ENCODE results near the gene FRAT1. TPM values are rescaled to one million over a fixed set of nuclear protein-coding genes. Genes with fewer than 3 reads are reported as not detected.

Gene FRAT1
- total and polyA plus RNA-seq, 2 of the 4 experiments (the other 2 are of a cell fraction) = 0.54 to 0.89 TPM

DNA sequence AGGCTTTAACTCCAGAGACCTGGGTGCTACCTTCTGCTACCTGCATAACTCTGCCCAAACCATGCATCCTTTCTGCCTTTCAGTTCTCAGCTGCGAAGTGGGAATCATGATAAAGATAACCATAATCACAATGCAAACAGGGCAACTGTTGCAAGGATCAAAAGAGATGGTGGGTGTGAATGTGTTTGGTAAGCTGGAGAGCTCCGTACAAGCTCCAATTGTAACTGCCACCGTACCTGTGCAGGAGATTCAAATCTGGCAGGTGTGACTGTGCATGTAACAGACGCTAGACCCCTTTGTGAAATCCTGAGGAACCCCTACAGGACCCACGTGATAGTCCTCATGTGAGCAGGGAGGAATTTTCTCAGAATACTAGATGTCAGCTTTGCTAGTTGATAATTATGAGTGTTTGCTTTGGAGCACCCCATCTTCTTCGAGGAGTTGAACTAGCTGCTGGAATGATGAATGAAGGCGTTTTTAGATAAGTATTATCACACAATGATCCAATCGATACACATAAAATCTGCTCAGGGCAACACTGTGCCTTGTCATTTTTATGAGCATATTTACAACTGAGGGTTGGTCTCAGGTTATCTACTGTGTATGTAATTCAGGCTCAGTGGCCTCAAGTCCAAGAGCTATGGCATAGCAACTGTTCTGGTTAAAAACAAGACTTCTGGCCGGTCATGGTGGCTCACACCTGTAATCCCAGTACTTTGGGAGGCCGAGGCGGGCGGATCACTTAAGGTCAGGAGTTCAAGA is 30.9 kb downstream of the FRAT1 start:
- no peaks in the 10 kb centered on the region for H3K79me1 ChIP-seq (ENCODE audit: low read depth in 1 of 2, low read length in 2 of 2)
- no peak overlapping the region for H3K4ac ChIP-seq (ENCODE audit: low read depth, low read length)
- H2BK5ac ChIP-seq (ENCODE audit: low read depth, low read length, poor library complexity, severe bottlenecking) = no peak overlapping the region
- no peak overlapping the region for H2AK9ac ChIP-seq (replicated peaks; ENCODE audit: low read depth, low read length, poor library complexity)
- ATAC-seq (ENCODE audit: low read depth) (no peak), DNase-seq (no peak)
- H3K4me2 ChIP-seq (ENCODE audit: low read depth, low read length) = no peak overlapping the region
- H4K20me1 ChIP-seq (ENCODE audit: insufficient read depth, low read length) = no peaks in the 10 kb centered on the region
- H3K27ac ChIP-seq (ENCODE audit: insufficient read depth, low read length) = no peak overlapping the region
- H4K5ac ChIP-seq (ENCODE audit: low read depth, low read length) = no peak overlapping the region
- no peak overlapping the region for H2BK20ac ChIP-seq (ENCODE audit: low read depth, low read length)
- H4K8ac ChIP-seq (ENCODE audit: low read depth in 2 of 2, low read length in 2 of 2) = no peak overlapping the region
- no peak overlapping the region for H3K9ac ChIP-seq (ENCODE audit: low read depth, low read length)
- in situ Hi-C loops (cut with MboI; ENCODE audit: low sequenced_read_pairs) = loop anchor here (10.0 kb wide), 1 partner anchor 275 kb away; no protein-coding TSS in a partner anchor
- ChIA-PET POLR2A (ENCODE audit: unreplicated experiment) (no interaction called here), CTCF (interaction anchor here (0.6 to 1.0 kb wide), 2 partner anchors 17 to 71 kb away, joined by 3 to 6 read pairs; no protein-coding TSS in a partner anchor)
- no peak overlapping the region for H3K4me3 ChIP-seq (ENCODE audit: insufficient read depth, low read depth, low read length)
- WGBS, 2 experiments (ENCODE audit: extremely low coverage in 2 of 2, insufficient read length in 1 of 2) = 94% methylated on average over 3 of the region's 12 CpGs; no CpG with 5 or more reads in 1 of the 2 experiments
- no peak overlapping the region for H2BK15ac ChIP-seq (ENCODE audit: low read depth, low read length)
- H3K56ac ChIP-seq (ENCODE audit: extremely low read depth, insufficient read depth, low read length) = no peak overlapping the region
- no peak overlapping the region for H2BK120ac ChIP-seq (ENCODE audit: low read depth, low read length)
- intact Hi-C loops (cut with micrococcal nuclease) = loop anchor here (10.0 kb wide), 1 partner anchor 585 kb away; no protein-coding TSS in a partner anchor
- no peak overlapping the region for H4K91ac ChIP-seq (ENCODE audit: insufficient read depth, low read depth, low read length)
- H3K27me3 ChIP-seq (ENCODE audit: control insufficient read depth, insufficient read depth, low read length) = no peaks in the 10 kb centered on the region
- no peak overlapping the region for H3K23ac ChIP-seq (ENCODE audit: low read depth, low read length)
- H3K9me1 ChIP-seq (ENCODE audit: insufficient read depth, low read length) = peaks cover 2% of the 10 kb centered on the region
- no peak overlapping the region for H3K14ac ChIP-seq (replicated peaks; ENCODE audit: low read depth, low read length)
- H3K18ac ChIP-seq (ENCODE audit: low read depth, low read length) = no peak overlapping the region
- H3K36me3 ChIP-seq (ENCODE audit: control insufficient read depth, insufficient read depth, low read length) = peaks cover 3% of the 10 kb centered on the region; the same call in 1 of the 2 replicates
- no TSS peak for BruUV-seq (replicated peaks)
- H3K9me3 ChIP-seq (ENCODE audit: control insufficient read depth, insufficient read depth, low read length) = no peaks in the 10 kb centered on the region
- no peak overlapping the region for H2AFZ ChIP-seq (replicated peaks; ENCODE audit: low read length, poor library complexity)
- H3K4me1 ChIP-seq (ENCODE audit: control insufficient read depth, insufficient read depth, low read length) = peaks cover 5% of the 10 kb centered on the region; the same call in 1 of the 2 replicates
- dilution Hi-C loops (cut with HindIII; ENCODE audit: low sequenced_read_pairs, unreplicated experiment) = no loop called here
- no peak overlapping the region for H2AK5ac ChIP-seq (ENCODE audit: low read depth, low read length)
- TF ChIP-seq RCOR1 (IDR thresholded peaks at IDR 0.05; ENCODE audit: insufficient replicate concordance, low read length) (no peak), POLR2A (IDR thresholded peaks at IDR 0.05; ENCODE audit: low read depth, low read length) (no peak), ELK1 (IDR thresholded peaks at IDR 0.05; ENCODE audit: borderline replicate concordance, low read depth, low read length) (no peak), FOS (IDR thresholded peaks at IDR 0.05; ENCODE audit: low read depth, low read length) (no peak), MAZ (IDR thresholded peaks at IDR 0.05; ENCODE audit: borderline replicate concordance, low read depth, low read length) (no peak), MXI1 (IDR thresholded peaks at IDR 0.05; ENCODE audit: borderline replicate concordance, low read depth, low read length) (no peak), BHLHE40 (IDR thresholded peaks at IDR 0.05; ENCODE audit: low read depth, low read length) (no peak), CHD1 (IDR thresholded peaks at IDR 0.05; ENCODE audit: low read depth, low read length) (no peak), RFX5 (IDR thresholded peaks at IDR 0.05; ENCODE audit: low read depth, low read length) (no peak), MAFK (IDR thresholded peaks at IDR 0.05; ENCODE audit: low read depth, low read length) (no peak), NFE2L2 (IDR thresholded peaks at IDR 0.05; ENCODE audit: low read depth, low read length) (no peak), RAD21 (IDR thresholded peaks at IDR 0.05; ENCODE audit: low read length) (no peak), CEBPB (IDR thresholded peaks at IDR 0.05; ENCODE audit: low read depth, low read length) (no peak)
- TF ChIP-seq, protein P1, sequence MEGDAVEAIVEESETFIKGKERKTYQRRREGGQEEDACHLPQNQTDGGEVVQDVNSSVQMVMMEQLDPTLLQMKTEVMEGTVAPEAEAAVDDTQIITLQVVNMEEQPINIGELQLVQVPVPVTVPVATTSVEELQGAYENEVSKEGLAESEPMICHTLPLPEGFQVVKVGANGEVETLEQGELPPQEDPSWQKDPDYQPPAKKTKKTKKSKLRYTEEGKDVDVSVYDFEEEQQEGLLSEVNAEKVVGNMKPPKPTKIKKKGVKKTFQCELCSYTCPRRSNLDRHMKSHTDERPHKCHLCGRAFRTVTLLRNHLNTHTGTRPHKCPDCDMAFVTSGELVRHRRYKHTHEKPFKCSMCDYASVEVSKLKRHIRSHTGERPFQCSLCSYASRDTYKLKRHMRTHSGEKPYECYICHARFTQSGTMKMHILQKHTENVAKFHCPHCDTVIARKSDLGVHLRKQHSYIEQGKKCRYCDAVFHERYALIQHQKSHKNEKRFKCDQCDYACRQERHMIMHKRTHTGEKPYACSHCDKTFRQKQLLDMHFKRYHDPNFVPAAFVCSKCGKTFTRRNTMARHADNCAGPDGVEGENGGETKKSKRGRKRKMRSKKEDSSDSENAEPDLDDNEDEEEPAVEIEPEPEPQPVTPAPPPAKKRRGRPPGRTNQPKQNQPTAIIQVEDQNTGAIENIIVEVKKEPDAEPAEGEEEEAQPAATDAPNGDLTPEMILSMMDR (conservative IDR thresholded peaks at IDR 0.05; ENCODE audit: low read depth, low read length) = no peak
- TF ChIP-seq, protein P2, sequence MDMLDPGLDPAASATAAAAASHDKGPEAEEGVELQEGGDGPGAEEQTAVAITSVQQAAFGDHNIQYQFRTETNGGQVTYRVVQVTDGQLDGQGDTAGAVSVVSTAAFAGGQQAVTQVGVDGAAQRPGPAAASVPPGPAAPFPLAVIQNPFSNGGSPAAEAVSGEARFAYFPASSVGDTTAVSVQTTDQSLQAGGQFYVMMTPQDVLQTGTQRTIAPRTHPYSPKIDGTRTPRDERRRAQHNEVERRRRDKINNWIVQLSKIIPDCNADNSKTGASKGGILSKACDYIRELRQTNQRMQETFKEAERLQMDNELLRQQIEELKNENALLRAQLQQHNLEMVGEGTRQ (IDR thresholded peaks at IDR 0.05; ENCODE audit: low read depth, low read length) = no peak

Data from IMR-90 (cell line).